WTC11 (cell line): Measurements from ENCODE around the gene RAB3IP. TPM values are rescaled to one million over a fixed set of nuclear protein-coding genes. Genes with fewer than 3 reads are reported as not detected.

Experiments
- ATAC-seq: fragments of 200-7000 bp; cut with Tn5 transposase; 2 replicates; pipeline ENCODE4 v1.10.0; 2021; ENCODE audit warnings: mild to moderate bottlenecking, moderate library complexity
- CTCF ChIA-PET: fragments of 300-600 bp; sonication (Branson Sonifier 250); formaldehyde crosslinking; loops from one replicate; lab custom pipeline; 2021; ENCODE audit warnings: antibody characterized with exemption; lab: Charles Lee
- POLR2A ChIA-PET: fragments of 350-600 bp; sonication (Branson Sonifier 250); formaldehyde crosslinking; loops from one replicate; lab custom pipeline; 2021; ENCODE audit warnings: antibody characterized with exemption; lab: Charles Lee
- DNase-seq: peaks from one replicate; pipeline ENCODE4 v3.0.0; 2021; ENCODE audit warnings: low spot score
- H3K27ac Mint-ChIP-seq: 2 replicates; pipeline ENCODE4 v1.8.0; 2021; ENCODE audit warnings: mixed read lengths
- H3K27me3 Mint-ChIP-seq: 2 replicates; pipeline ENCODE4 v1.8.0; 2021; ENCODE audit warnings: low read depth, mild to moderate bottlenecking, moderate library complexity, mixed read lengths
- H3K36me3 Mint-ChIP-seq: 2 replicates; pipeline ENCODE4 v1.8.0; 2021; ENCODE audit warnings: mixed read lengths
- H3K4me1 Mint-ChIP-seq: 2 replicates; pipeline ENCODE4 v1.8.0; 2022; ENCODE audit warnings: mixed read lengths
- H3K4me3 Mint-ChIP-seq: 2 replicates; pipeline ENCODE4 v1.8.0; 2021; ENCODE audit warnings: mild to moderate bottlenecking, moderate library complexity, mixed read lengths
- H3K9me3 Mint-ChIP-seq: 2 replicates; pipeline ENCODE4 v1.8.0; 2021; ENCODE audit warnings: mixed read lengths
- ELF4 ChIP-seq: sonication (generic); formaldehyde crosslinking; IDR thresholded peaks from 2 replicates; pipeline ENCODE4 v1.8.1; 2022; ENCODE audit warnings: low read depth, mild to moderate bottlenecking, moderate library complexity, missing genetic modification reagents
- FOXK1 ChIP-seq: sonication (generic); formaldehyde crosslinking; IDR thresholded peaks from 2 replicates; pipeline ENCODE4 v1.8.0; 2022; ENCODE audit warnings: mild to moderate bottlenecking, moderate library complexity, missing genetic modification reagents
- KAT7 ChIP-seq: sonication (generic); formaldehyde crosslinking; IDR thresholded peaks from 2 replicates; pipeline ENCODE4 v1.8.1; 2023; ENCODE audit warnings: missing genetic modification reagents, mild to moderate bottlenecking, borderline replicate concordance
- MYBL2 ChIP-seq: sonication (generic); formaldehyde crosslinking; IDR thresholded peaks from 2 replicates; pipeline ENCODE4 v1.8.1; 2023; ENCODE audit warnings: mild to moderate bottlenecking, moderate library complexity, missing genetic modification reagents
- PRRX2 ChIP-seq: fragments of 250-450 bp; sonication (Bioruptor Pico); IDR thresholded peaks from 2 replicates; pipeline ENCODE4 v1.8.0; 2021; ENCODE audit warnings: mild to moderate bottlenecking
- ZNF317 ChIP-seq: sonication (generic); formaldehyde crosslinking; IDR thresholded peaks from 2 replicates; pipeline ENCODE4 v1.8.1; 2023; ENCODE audit warnings: low read depth, mild to moderate bottlenecking, moderate library complexity, missing genetic modification reagents, borderline replicate concordance
- ZNF416 ChIP-seq: fragments of 250-450 bp; sonication (Bioruptor Pico); IDR thresholded peaks from 2 replicates; pipeline ENCODE4 v1.9.0; 2021; ENCODE audit warnings: mild to moderate bottlenecking, inconsistent platforms
- total RNA-seq: library from RNA; stranded (reverse); gene quantifications from 3 replicates; pipeline ENCODE4 v1.2.3, GENCODE V29; 2021
- TF ChIP-seq, protein P1 (sequence below): sonication (generic); formaldehyde crosslinking; IDR thresholded peaks from 2 replicates; pipeline ENCODE4 v1.8.1; 2023; ENCODE audit warnings: mild to moderate bottlenecking, missing genetic modification reagents, moderate library complexity
- TF ChIP-seq, protein P2 (sequence below): sonication (generic); formaldehyde crosslinking; IDR thresholded peaks from 2 replicates; pipeline ENCODE4 v1.8.0; 2022; ENCODE audit warnings: mild to moderate bottlenecking, missing genetic modification reagents
- TF ChIP-seq, protein P3 (sequence below): fragments of 250-450 bp; sonication (Bioruptor Pico); IDR thresholded peaks from 2 replicates; pipeline ENCODE4 v1.9.0; 2021; ENCODE audit warnings: moderate library complexity, mild to moderate bottlenecking, inconsistent platforms, borderline replicate concordance
- TF ChIP-seq, protein P4 (sequence below): sonication (generic); formaldehyde crosslinking; IDR thresholded peaks from 2 replicates; pipeline ENCODE4 v1.8.0; 2022; ENCODE audit warnings: mild to moderate bottlenecking, missing genetic modification reagents
- TF ChIP-seq, protein P5 (sequence below): sonication (generic); formaldehyde crosslinking; IDR thresholded peaks from 2 replicates; pipeline ENCODE4 v1.8.1; 2023; ENCODE audit warnings: mild to moderate bottlenecking, missing genetic modification reagents, moderate library complexity
- TF ChIP-seq, protein P6 (sequence below): sonication (generic); formaldehyde crosslinking; IDR thresholded peaks from 2 replicates; pipeline ENCODE4 v1.8.1; 2023; ENCODE audit warnings: mild to moderate bottlenecking, missing genetic modification reagents, borderline replicate concordance
- TF ChIP-seq, protein P7 (sequence below): fragments of 250-450 bp; sonication (Bioruptor Pico); conservative IDR thresholded peaks from 2 replicates; pipeline ENCODE4 v1.9.0; 2021; ENCODE audit warnings: mild to moderate bottlenecking
- TF ChIP-seq, protein P8 (sequence below): sonication (generic); formaldehyde crosslinking; IDR thresholded peaks from 2 replicates; pipeline ENCODE4 v1.8.1; 2022; ENCODE audit warnings: low read depth, mild to moderate bottlenecking, moderate library complexity, missing genetic modification reagents, borderline replicate concordance
- TF ChIP-seq, protein P9 (sequence below): fragments of 200-600 bp; IDR thresholded peaks from 2 replicates; pipeline ENCODE4 v1.8.0; 2022; ENCODE audit warnings: antibody characterized with exemption

Gene RAB3IP
- total RNA-seq, 1 experiment from 2014 or later, result 47.2 TPM

DNA sequence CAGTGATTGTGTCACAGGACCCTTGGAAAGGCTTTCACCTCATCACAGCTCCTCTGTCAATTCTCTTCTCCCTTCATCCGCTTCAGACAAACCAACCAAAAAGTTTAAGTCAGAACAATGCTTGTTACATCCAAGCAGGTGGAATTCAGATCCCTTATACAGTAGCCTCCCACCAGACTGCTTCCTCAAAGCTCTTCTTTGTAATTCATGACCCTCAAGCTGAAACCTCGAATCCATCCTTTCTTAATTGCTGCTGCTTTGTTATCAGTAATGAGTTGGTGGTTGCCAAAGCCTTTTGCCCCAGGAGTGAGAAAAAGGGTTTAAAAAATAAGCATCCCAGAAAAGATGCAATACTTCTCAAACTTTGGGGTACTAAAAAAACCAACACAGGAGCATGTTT is 49.0 kb upstream of the RAB3IP start (continued):
- TF ChIP-seq, protein P1, sequence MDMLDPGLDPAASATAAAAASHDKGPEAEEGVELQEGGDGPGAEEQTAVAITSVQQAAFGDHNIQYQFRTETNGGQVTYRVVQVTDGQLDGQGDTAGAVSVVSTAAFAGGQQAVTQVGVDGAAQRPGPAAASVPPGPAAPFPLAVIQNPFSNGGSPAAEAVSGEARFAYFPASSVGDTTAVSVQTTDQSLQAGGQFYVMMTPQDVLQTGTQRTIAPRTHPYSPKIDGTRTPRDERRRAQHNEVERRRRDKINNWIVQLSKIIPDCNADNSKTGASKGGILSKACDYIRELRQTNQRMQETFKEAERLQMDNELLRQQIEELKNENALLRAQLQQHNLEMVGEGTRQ, result no peak
- TF ChIP-seq, protein P2, sequence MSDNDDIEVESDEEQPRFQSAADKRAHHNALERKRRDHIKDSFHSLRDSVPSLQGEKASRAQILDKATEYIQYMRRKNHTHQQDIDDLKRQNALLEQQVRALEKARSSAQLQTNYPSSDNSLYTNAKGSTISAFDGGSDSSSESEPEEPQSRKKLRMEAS, result no peak
- TF ChIP-seq, protein P3, sequence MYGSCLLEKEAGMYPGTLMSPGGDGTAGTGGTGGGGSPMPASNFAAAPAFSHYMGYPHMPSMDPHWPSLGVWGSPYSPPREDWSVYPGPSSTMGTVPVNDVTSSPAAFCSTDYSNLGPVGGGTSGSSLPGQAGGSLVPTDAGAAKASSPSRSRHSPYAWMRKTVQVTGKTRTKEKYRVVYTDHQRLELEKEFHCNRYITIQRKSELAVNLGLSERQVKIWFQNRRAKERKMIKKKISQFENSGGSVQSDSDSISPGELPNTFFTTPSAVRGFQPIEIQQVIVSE (CRISPR knock-in tag), result no peak
- TF ChIP-seq ELF4 (CRISPR knock-in tag), result no peak
- TF ChIP-seq FOXK1 (CRISPR knock-in tag), result no peak
- TF ChIP-seq, protein P4, sequence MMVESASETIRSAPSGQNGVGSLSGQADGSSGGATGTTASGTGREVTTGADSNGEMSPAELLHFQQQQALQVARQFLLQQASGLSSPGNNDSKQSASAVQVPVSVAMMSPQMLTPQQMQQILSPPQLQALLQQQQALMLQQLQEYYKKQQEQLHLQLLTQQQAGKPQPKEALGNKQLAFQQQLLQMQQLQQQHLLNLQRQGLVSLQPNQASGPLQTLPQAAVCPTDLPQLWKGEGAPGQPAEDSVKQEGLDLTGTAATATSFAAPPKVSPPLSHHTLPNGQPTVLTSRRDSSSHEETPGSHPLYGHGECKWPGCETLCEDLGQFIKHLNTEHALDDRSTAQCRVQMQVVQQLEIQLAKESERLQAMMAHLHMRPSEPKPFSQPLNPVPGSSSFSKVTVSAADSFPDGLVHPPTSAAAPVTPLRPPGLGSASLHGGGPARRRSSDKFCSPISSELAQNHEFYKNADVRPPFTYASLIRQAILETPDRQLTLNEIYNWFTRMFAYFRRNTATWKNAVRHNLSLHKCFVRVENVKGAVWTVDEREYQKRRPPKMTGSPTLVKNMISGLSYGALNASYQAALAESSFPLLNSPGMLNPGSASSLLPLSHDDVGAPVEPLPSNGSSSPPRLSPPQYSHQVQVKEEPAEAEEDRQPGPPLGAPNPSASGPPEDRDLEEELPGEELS, result no peak
- no peak for TF ChIP-seq MYBL2 (CRISPR knock-in tag)
- TF ChIP-seq, protein P5, sequence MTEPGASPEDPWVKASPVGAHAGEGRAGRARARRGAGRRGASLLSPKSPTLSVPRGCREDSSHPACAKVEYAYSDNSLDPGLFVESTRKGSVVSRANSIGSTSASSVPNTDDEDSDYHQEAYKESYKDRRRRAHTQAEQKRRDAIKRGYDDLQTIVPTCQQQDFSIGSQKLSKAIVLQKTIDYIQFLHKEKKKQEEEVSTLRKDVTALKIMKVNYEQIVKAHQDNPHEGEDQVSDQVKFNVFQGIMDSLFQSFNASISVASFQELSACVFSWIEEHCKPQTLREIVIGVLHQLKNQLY, result no peak

DNA sequence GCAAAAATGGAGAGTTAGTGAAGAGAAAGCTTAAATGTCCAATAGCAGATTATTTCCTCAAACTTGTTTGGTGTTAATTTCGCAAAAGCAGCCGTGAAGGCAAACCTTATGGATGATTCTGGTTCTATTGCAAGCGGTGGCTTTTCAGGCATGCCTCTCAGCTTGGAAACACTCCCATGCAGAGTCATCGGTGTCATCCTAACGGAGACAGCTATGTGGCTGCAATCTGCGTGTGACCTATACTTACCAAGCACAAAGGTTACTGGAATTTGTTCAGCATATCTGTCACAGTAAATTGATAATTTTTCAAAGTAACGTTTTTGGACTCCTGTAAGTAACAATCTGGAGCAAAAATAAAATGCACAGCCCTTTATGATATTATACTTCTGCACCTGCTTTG is 44.5 kb upstream of the RAB3IP start:
- ChIA-PET CTCF (no interaction called here), POLR2A (no interaction called here)
- Mint-ChIP-seq H3K4me1 (peaks cover 19% of the 10 kb centered on the region), H3K4me3 (no peak overlapping the region), H3K9me3 (no peaks in the 10 kb centered on the region; the same call in 1 of the 2 replicates)
- ATAC-seq (no peak), DNase-seq (no peak)
- TF ChIP-seq, protein P6, sequence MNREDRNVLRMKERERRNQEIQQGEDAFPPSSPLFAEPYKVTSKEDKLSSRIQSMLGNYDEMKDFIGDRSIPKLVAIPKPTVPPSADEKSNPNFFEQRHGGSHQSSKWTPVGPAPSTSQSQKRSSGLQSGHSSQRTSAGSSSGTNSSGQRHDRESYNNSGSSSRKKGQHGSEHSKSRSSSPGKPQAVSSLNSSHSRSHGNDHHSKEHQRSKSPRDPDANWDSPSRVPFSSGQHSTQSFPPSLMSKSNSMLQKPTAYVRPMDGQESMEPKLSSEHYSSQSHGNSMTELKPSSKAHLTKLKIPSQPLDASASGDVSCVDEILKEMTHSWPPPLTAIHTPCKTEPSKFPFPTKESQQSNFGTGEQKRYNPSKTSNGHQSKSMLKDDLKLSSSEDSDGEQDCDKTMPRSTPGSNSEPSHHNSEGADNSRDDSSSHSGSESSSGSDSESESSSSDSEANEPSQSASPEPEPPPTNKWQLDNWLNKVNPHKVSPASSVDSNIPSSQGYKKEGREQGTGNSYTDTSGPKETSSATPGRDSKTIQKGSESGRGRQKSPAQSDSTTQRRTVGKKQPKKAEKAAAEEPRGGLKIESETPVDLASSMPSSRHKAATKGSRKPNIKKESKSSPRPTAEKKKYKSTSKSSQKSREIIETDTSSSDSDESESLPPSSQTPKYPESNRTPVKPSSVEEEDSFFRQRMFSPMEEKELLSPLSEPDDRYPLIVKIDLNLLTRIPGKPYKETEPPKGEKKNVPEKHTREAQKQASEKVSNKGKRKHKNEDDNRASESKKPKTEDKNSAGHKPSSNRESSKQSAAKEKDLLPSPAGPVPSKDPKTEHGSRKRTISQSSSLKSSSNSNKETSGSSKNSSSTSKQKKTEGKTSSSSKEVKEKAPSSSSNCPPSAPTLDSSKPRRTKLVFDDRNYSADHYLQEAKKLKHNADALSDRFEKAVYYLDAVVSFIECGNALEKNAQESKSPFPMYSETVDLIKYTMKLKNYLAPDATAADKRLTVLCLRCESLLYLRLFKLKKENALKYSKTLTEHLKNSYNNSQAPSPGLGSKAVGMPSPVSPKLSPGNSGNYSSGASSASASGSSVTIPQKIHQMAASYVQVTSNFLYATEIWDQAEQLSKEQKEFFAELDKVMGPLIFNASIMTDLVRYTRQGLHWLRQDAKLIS (CRISPR knock-in tag), result no peak
- TF ChIP-seq, protein P7, sequence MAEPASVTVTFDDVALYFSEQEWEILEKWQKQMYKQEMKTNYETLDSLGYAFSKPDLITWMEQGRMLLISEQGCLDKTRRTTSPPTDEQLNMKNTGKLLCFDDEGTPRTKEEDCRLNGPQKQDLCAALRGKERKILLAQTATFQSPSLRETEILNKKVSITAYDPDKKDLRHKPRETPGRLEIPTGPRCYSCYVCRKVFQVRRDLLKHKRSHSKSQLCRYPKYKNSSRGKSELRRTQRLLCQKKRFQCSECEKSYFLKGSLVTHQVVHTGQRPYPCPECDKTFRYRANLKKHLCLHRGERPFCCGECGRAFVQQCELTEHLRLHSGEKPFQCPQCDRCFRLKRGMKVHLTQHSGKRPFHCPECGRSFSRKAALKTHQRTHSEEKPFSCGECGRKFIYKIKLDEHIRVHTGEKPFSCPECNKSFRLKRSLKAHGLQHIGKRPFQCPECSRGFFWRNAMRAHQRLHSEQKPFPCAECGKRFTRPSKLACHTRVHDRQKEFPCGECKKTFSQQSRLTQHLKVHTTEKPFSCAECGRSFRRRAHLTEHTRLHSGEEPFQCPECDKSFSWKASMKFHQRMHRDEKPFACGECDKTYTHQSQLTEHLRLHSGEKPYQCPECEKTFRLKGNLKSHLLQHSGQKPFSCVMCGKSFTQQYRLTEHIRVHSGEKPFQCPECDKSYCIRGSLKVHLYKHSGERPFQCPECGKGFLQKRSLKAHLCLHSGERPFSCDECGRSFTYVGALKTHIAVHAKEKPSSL (CRISPR knock-in tag), result no peak
- TF ChIP-seq, all 79 proteins: peak for 0
- Mint-ChIP-seq H3K36me3 (no peaks in the 10 kb centered on the region), H3K27ac (no peak overlapping the region), H3K27me3 (no peaks in the 10 kb centered on the region)

DNA sequence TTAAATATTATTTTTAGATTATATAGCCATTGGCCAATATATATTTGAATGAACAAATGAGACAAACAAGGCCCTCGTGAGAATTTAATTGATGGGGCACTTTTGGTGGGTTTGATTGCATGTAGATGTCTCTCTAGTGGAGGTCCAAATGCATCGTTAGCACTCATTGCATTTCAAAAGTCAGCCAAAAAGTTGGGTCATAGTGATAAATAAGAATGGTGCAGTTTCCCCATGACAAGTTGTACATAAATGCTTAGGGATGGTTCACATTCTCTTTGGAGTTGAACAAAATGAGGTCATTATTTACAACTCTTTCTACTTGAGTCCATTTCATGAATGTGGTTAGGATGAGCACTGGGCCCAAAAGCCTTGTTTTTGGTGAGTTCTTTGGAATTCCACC is 40.6 kb upstream of the RAB3IP start:
- DNase-seq (no peak), ATAC-seq (no peak)
- POLR2A ChIA-PET, result no interaction called here
- CTCF ChIA-PET, result no interaction called here
- Mint-ChIP-seq H3K27me3 (no peaks in the 10 kb centered on the region), H3K9me3 (no peaks in the 10 kb centered on the region), H3K27ac (no peak overlapping the region), H3K4me3 (no peak overlapping the region), H3K4me1 (peaks cover 5% of the 10 kb centered on the region), H3K36me3 (no peaks in the 10 kb centered on the region)
- TF ChIP-seq, protein P8, sequence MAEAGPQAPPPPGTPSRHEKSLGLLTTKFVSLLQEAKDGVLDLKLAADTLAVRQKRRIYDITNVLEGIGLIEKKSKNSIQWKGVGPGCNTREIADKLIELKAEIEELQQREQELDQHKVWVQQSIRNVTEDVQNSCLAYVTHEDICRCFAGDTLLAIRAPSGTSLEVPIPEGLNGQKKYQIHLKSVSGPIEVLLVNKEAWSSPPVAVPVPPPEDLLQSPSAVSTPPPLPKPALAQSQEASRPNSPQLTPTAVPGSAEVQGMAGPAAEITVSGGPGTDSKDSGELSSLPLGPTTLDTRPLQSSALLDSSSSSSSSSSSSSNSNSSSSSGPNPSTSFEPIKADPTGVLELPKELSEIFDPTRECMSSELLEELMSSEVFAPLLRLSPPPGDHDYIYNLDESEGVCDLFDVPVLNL (CRISPR knock-in tag), result no peak
- no peak for TF ChIP-seq ZNF317 (CRISPR knock-in tag)
- TF ChIP-seq, protein P9, sequence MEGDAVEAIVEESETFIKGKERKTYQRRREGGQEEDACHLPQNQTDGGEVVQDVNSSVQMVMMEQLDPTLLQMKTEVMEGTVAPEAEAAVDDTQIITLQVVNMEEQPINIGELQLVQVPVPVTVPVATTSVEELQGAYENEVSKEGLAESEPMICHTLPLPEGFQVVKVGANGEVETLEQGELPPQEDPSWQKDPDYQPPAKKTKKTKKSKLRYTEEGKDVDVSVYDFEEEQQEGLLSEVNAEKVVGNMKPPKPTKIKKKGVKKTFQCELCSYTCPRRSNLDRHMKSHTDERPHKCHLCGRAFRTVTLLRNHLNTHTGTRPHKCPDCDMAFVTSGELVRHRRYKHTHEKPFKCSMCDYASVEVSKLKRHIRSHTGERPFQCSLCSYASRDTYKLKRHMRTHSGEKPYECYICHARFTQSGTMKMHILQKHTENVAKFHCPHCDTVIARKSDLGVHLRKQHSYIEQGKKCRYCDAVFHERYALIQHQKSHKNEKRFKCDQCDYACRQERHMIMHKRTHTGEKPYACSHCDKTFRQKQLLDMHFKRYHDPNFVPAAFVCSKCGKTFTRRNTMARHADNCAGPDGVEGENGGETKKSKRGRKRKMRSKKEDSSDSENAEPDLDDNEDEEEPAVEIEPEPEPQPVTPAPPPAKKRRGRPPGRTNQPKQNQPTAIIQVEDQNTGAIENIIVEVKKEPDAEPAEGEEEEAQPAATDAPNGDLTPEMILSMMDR, result no peak
- no peak for TF ChIP-seq PRRX2 (CRISPR knock-in tag)
- no peak for TF ChIP-seq ZNF416
- TF ChIP-seq KAT7, result no peak
